Measurements from ENCODE around the gene TKT.
A peak's percentile ranks its signal among the peaks of the same experiment; 100 is the strongest.

Gene TKT

DNA sequence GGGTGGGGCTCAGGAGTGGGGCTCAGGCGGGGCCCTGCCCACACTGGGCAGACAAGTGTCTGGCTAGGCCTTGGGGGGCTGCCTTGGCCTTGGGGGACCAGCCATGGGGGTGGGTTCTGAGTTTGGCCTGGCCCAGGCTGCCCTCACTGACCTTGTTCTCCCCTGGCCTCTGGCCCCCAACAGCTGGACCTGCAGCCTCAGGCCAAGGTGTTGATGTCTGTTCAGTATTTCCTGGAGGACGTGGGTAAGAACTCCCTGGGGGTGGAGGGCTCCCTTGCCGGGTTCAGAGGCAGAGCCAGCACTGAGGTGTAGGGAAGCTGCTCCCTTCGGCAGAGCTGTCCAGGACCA is 74.8 kb downstream of the TKT start:
- TF ChIP-seq POLR2AphosphoS5 (IDR thresholded peaks at IDR 0.05; ENCODE audit: low read depth, low read length) (no peak), POLR2A (IDR thresholded peaks at IDR 0.05; ENCODE audit: low read depth, low read length) (0 out of 2 replicates have a peak, but pooled peaks have one; percentile 7), TAF1 (IDR thresholded peaks at IDR 0.05; ENCODE audit: borderline replicate concordance, low read depth, low read length) (no peak)
- FAIRE-seq: peak; percentile 98
- no peak for DNase-seq (ENCODE audit: insufficient read length)

DNA sequence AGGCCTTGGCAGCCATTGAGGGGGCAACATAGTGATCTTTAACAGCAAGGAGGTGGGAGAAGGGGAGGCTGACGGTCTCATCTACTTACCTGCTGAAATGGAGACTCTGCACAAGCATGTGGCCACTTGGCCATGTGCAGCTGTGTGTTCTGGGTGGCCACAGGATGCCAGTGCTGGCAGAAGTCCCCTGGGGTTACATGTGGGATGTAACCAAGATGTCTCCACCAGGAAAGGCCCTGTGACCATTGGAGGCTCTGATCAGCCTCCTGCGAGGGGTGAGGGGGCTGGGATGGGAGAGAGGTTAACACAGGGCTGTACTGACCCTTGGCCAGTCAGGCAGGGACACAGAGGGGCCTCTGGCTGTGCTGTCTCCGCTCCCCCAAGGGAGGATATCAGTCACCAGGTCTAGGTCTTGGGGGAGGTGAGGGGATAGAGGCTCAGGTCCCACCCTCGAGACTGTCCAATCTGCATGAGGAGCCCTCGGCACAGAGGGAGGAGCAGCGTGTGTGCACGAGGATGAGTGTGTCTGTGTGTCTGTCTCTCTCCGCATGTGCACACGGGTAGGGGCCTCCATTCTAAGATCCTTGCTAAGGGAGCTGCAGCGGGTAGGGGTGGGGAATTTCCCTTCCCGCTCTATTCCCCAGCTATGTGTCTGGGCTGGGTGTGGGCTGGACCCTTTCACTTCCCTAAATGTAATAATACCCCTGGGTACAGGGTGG is 75.4 kb downstream of the TKT start:
- DNase-seq (ENCODE audit: insufficient read length): peak; percentile 80
- FAIRE-seq: no peak
- TF ChIP-seq POLR2AphosphoS5 (IDR thresholded peaks at IDR 0.05; ENCODE audit: low read depth, low read length) (peak; percentile 53; the same call in 1 of the 2 replicates), TAF1 (IDR thresholded peaks at IDR 0.05; ENCODE audit: borderline replicate concordance, low read depth, low read length) (no peak), POLR2A (IDR thresholded peaks at IDR 0.05; ENCODE audit: low read depth, low read length) (0 out of 2 replicates have a peak, but pooled peaks have one; percentile 36)

DNA sequence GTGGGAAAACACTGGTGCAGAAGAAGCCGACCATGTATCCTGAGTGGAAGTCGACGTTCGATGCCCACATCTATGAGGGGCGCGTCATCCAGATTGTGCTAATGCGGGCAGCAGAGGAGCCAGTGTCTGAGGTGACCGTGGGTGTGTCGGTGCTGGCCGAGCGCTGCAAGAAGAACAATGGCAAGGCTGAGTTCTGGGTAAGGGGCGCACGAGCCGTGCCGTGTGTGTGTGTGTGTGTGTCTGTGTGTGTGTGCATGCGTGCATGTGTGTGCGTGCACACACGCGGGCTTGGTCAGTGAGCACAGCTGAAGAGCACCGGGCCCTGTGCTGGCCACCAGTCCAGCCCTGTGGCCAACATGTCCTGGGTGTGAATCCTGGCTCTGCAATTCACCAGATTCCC is 76.2 kb downstream of the TKT start:
- TF ChIP-seq POLR2AphosphoS5 (IDR thresholded peaks at IDR 0.05; ENCODE audit: low read depth, low read length) (no peak), POLR2A (IDR thresholded peaks at IDR 0.05; ENCODE audit: low read depth, low read length) (no peak), TAF1 (IDR thresholded peaks at IDR 0.05; ENCODE audit: borderline replicate concordance, low read depth, low read length) (no peak)
- DNase-seq (ENCODE audit: insufficient read length) (no peak), FAIRE-seq (no peak)

DNA sequence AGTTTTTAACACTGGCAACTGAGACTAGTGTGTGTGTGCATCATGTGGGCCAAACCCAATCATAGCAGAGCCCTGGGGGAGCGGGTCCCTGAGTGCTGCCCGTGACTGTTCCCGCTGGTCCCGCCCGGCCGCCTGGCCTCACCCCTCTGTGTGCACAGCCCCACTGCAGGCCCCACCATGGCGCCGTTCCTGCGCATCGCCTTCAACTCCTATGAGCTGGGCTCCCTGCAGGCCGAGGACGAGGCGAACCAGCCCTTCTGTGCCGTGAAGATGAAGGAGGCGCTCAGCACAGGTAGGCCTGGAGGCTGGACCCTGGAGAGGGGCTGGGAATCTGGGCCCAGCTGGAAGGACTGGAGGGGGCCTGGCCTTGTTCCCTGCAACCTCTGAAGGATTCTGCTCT is 77.6 kb downstream of the TKT start:
- FAIRE-seq (no peak), DNase-seq (ENCODE audit: insufficient read length) (no peak)
- TF ChIP-seq POLR2AphosphoS5 (IDR thresholded peaks at IDR 0.05; ENCODE audit: low read depth, low read length) (no peak), POLR2A (IDR thresholded peaks at IDR 0.05; ENCODE audit: low read depth, low read length) (no peak), TAF1 (IDR thresholded peaks at IDR 0.05; ENCODE audit: borderline replicate concordance, low read depth, low read length) (no peak)

DNA sequence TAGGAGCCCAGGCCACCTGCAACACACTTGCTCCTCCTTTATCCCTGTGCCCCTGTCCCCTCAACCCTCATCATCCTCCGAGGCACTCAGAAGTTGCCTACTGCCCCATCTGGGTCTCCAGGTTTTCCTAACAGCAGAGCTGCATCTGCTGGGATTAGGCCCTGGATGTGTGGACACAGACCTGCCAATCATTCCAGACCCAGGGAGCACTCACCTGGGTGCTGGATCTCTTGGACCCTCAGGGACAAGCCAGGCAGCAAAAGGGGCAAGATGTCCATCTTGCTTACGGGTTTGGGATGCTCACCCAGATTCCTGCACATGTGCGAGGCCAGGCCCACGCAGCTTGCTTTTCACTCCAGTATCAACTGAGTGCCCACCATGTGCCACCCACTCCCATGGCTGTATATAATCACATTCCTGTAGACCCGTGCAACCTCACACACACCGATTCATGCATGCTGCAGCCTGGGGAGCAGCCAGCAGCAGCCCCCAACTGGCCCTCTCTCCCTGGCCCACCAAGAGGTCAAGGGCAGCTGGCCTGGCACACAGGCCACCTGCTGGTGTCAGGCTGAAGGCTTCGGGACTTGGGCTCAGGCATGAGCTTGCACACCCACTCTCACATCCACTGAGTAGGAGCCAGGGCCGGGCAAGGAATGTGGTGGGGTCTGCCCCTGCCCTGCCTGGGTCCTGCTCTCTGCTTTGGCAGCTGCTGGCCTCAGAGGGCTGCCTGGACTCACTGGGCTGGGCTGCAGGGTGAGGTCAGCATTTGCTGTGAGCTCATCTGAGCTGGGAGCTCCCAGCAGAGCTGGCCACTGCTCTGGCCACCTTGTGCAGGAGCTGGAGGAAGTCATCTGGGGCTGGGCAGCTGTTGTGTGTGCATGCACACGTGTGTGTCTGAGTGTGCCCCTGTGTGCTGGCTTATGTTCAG is 79.9 kb downstream of the TKT start:
- no peak for DNase-seq (ENCODE audit: insufficient read length)
- peak; percentile 19; the same call in 1 of the 2 replicates for TF ChIP-seq POLR2A (IDR thresholded peaks at IDR 0.05; ENCODE audit: low read depth, low read length)
- no peak for TF ChIP-seq POLR2AphosphoS5 (IDR thresholded peaks at IDR 0.05; ENCODE audit: low read depth, low read length)
- no peak for FAIRE-seq
